T-helper 2 cell treated with Interferon-gamma antibody and Interleukin-4, amounts not matched to agents 100 ng/mL and 5 ng/mL, for 36 hours (primary cell): Measurements from ENCODE around the gene SMAGP. TPM values are rescaled to one million over a fixed set of nuclear protein-coding genes. Genes with fewer than 3 reads are reported as not detected.

Experiments
- intact Hi-C: fragments of 100-400 bp; cut with micrococcal nuclease; formaldehyde crosslinking; loops from one replicate; pipeline ENCODE4 v1.15.1; 2023
- total RNA-seq: library from RNA; stranded (reverse); gene quantifications from 2 replicates; pipeline ENCODE4 v1.2.3, GENCODE V29; 2022

Gene SMAGP
- total RNA-seq, 1 donor from 2014 or later: 2.0 TPM

GRCh38 chr12:51198568-51199365 lies 71.4 kb downstream of the SMAGP start:
- intact Hi-C loops: no loop called here

GRCh38 chr12:51197736-51198567 lies 72.3 kb downstream of the SMAGP start:
- intact Hi-C loops: no loop called here

DNA sequence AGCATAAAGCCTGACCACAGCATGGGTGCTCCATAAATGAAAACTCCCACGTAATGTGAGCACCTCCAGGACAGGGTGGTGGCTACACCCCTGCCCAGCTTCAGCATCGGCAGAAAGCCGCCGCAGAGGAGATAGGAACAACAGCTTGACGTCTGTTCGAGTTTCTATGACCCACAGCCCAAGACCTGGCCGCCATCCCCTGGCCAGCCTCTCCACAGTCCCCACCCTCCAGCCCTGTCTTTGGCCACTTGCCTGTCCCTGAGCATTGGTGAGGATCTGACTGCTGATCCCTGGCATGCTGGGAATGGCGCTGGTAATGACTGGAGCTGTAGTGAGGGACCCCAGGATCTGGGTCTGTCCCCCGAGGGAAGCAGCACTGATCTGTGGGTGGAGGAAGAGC lies 73.7 kb downstream of the SMAGP start:
- intact Hi-C loops: no loop called here

DNA sequence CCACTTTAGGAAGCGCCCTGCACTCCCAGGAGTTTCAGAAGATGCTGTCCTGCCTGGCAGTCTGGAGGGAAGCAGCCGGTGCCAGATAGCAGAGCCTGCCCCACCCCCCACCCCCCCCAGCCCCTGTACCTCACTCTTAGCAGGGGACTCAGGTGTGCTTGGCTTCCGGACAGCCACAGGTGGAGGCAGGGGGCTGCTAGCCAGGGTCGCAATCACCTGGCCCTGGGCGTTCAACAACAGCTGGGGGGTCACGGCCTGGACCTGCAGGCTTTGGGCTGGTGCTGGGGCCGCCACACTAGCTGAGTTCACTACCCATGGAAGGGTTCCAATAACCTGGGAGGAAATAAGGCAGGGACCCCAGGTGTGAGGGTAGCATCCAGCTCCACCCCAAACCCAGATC lies 74.4 kb downstream of the SMAGP start:
- intact Hi-C loops: no loop called here

Other genes with a start within 250 kb of the SMAGP start
- 45.7 and 46.3 TPM in 2 replicates for gene SLC11A2, start 244.0 kb downstream of the SMAGP start, total RNA-seq
- gene LETMD1, start 222.1 kb downstream of the SMAGP start, total RNA-seq: 65.7 and 72.9 TPM in 2 replicates
- gene CSRNP2, start 186.8 kb downstream of the SMAGP start, total RNA-seq: 16.9 and 18.7 TPM in 2 replicates
- gene TFCP2, start 97.3 kb downstream of the SMAGP start, total RNA-seq: 41.1 and 44.1 TPM in 2 replicates
- 2.0 and 2.6 TPM in 2 replicates for gene POU6F1, start 52.4 kb downstream of the SMAGP start, total RNA-seq
- 215 and 219 TPM in 2 replicates for gene DAZAP2, start 31.6 kb downstream of the SMAGP start, total RNA-seq
- 173 TPM in 2 replicates for gene BIN2, start 53.8 kb upstream of the SMAGP start, total RNA-seq
- 0.16 TPM in 1 of 2 replicates, not detected in the other for gene CELA1, start 76.3 kb upstream of the SMAGP start, total RNA-seq
- 24.8 and 26.6 TPM in 2 replicates for gene GALNT6, start 121.0 kb upstream of the SMAGP start, total RNA-seq
- 10.4 and 10.8 TPM in 2 replicates for gene SLC4A8, start 154.4 kb upstream of the SMAGP start, total RNA-seq